Right kidney (tissue), 9 donors: ENCODE results near the gene SLC13A1.
"Not testable (repeated sequence)": the region's sequence is repeated elsewhere in the genome, so short reads cannot be mapped to it uniquely, and the experiment has no call there.

Source experiments
- DNase-seq: peaks from one replicate; pipeline ENCODE4 v3.0.0-alpha.2; 2016
- long read RNA-seq, 8 donors: transcript quantifications; one replicate each; lab custom pipeline, GENCODE V29; 2026

The SLC13A1 gene
- long read RNA-seq, donor 1, result 0 reads
- long read RNA-seq, donor 2, partial matches to known transcripts, result 17 of 17 reads
- long read RNA-seq, donor 2, other reads (novel, unspliced or antisense), result 0 of 17 reads
- long read RNA-seq, donor 3, partial matches to known transcripts, result 0 of 1 reads
- long read RNA-seq, donor 3, other reads (novel, unspliced or antisense), result 0 of 1 reads
- long read RNA-seq, donor 4, partial matches to known transcripts, result 0 of 2 reads
- long read RNA-seq, donor 4, other reads (novel, unspliced or antisense), result 0 of 2 reads
- long read RNA-seq, donor 5, partial matches to known transcripts, result 0 of 1 reads
- long read RNA-seq, donor 5, other reads (novel, unspliced or antisense), result 0 of 1 reads
- long read RNA-seq, donor 6, partial matches to known transcripts, result 0 of 2 reads
- long read RNA-seq, donor 6, other reads (novel, unspliced or antisense), result 0 of 2 reads
- long read RNA-seq, donor 7, result 0 reads
- long read RNA-seq, donor 8, partial matches to known transcripts, result 0 of 2 reads
- long read RNA-seq, donor 8, other reads (novel, unspliced or antisense), result 0 of 2 reads

- no peak for DNase-seq
These were observed at the start of gene SLC13A1 for GRCh38 chr7:123199883-123200282. Gene SLC13A1, minus strand, starts transcription at chr7:123199969. Its CDS starts 23 bp downstream, at chr7:123199946.

GRCh38 chr7:123244768-123245167, 45.0 kb upstream of the SLC13A1 start:
- no peak for DNase-seq

DNA sequence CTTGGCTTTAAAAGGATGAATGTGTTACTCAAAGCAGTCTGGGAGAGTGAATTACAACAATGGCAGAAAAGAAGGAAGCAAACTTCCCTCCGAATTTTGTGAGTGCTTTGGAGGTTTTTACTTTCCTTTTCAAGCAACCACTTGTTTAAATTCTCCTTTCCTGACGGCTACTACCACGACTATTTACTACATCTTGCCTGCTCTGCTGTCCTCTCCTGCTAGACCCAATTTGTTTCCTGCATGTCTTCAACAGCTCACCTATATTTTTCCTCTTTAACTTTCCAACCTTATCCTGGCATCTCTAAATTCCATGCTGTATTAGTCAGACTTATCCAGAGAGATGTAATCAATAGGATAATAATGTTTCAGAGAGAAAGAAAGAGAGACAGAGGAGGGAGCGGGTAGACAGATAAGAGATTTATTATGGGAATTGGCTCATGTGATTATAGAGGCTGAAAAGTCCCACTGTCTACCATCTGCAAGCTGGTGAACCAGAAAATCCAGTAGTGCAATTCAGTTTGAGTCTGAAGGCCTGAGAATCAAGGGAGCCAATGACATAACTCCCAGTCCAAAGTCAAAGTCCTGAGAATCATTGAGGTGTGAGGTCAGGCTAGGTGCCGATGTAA, 42.8 kb upstream of the SLC13A1 start:
- no peak for DNase-seq

DNA sequence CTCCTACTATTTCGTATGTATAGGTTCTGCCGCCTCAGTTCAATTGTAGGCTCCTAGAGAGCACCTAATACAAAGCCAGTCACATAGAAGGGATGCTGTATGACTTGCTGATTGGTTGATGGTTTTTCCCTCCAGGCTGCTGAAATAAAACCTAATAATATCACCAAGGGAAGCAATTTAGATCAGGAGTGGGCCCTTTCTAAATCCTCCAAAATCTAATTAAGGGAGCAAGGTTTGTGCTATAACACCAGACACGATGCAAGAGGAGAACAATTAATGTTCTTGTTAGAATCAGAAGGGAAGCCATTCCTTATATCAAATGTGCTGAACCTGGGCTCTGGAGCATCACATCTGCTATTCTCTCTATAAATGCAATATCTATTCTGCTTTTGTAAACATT, 42.0 kb upstream of the SLC13A1 start:
- no peak for DNase-seq

GRCh38 chr7:123231021-123232000, 31.5 kb upstream of the SLC13A1 start:
- DNase-seq, result no peak

- peak; percentile 4 for DNase-seq
These were observed 30.8 kb upstream of the SLC13A1 start for GRCh38 chr7:123230603-123231002.

DNA sequence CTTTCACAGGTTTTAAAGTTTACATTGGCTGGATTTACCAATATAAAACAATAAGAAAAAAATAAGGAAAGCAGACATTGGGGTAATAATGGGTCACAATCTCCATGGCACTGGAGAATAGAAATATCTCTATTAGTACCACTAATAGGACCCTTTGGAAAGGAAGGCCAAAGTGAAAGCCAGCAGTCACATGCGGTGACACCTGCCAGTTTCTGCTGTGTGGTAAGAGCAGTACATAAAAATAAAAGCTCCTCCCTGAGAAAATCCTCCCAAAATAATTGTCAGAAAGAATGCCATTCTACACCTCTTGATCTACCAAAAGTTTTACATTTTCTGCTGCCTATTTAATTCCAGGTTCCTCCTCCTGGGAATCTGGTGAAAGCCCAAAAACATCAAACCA, 30.4 kb upstream of the SLC13A1 start:
- DNase-seq, result no peak

GRCh38 chr7:123229426-123229825, 29.7 kb upstream of the SLC13A1 start:
- DNase-seq, result no peak

DNA sequence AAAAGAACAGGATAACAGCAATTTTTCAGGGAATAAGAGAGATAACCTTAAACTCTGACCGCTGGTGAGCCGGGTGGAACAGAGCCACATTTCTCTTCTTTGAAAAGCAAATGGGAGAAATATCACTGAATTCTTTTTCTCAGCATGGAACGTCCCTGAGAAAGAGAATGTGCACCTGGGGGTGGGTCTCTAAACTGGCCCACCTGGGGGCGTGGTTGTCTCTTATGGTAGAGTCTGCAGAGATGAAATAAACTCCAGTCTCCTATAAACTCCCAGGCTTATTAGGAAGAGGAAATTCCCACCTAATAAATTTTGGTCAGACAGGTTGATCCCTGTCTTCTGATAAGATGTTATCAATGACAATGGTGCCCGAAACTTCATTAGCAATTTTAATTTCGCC, 27.9 kb upstream of the SLC13A1 start:
- DNase-seq, result not testable (repeated sequence)

DNA sequence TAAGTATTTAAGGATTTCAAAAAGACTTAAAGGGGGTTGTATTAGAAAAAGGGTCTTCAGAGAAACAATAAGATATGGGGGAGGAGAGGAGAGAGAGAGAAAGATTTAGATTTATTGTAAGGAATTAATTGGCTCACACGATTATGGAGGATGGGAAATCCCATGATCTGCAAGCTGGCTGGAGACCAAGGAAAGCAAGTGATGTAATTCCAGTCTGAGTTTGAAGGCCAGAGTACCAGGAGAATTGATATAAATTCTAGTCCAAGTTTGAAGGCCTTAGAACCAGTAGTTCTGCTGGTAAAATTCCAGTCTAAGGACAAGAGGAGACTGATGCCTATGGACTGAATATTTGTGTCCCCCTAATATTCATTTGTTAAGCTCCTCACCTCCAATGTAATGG, 20.6 kb upstream of the SLC13A1 start:
- no peak for DNase-seq

DNA sequence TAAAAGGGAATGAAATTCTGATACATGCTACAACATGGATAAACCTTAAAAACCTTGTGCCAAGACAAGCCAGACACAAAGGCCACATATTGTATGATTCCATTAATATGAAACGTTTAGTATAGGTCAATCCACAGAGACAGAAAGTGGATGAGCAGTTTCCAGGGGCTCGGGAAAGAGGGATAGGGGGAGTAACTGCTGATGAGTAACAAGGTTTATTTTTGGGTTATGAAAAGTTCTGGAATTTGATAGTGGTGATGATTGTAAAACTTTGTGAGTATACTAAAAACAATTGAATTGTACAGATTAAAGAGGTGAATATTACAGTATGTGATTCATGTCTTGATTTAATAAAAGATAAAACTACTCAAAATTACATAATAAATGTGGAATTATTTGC, 19.1 kb upstream of the SLC13A1 start:
- no peak for DNase-seq

DNA sequence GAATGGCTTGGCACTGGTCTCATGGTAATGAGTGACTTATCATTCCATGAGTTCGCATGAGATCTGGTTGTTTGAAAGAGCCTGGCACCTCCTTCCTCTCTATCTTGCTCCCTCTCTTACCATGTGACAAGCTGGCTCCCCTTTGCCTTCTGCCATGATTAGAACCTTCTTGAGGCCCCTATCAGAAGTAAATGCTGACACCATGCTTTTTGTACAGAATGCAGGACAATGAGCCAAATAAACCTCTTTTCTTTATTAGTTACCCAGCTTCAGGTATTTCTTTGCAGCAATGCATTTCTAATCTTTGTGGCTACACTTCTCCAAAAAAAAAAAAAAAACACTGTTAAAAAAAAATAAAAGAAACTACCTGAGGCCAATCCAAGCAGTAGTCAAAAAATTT, 17.1 kb upstream of the SLC13A1 start:
- no peak for DNase-seq

- no peak for DNase-seq
These were observed 15.6 kb upstream of the SLC13A1 start for GRCh38 chr7:123215350-123215749.

GRCh38 chr7:123211545-123211944, 11.8 kb upstream of the SLC13A1 start:
- DNase-seq, result no peak

GRCh38 chr7:123210986-123211385, 11.2 kb upstream of the SLC13A1 start:
- no peak for DNase-seq

GRCh38 chr7:123209786-123210185, 10.0 kb upstream of the SLC13A1 start:
- DNase-seq, result no peak

GRCh38 chr7:123208793-123209192, 9.0 kb upstream of the SLC13A1 start:
- DNase-seq, result no peak

DNA sequence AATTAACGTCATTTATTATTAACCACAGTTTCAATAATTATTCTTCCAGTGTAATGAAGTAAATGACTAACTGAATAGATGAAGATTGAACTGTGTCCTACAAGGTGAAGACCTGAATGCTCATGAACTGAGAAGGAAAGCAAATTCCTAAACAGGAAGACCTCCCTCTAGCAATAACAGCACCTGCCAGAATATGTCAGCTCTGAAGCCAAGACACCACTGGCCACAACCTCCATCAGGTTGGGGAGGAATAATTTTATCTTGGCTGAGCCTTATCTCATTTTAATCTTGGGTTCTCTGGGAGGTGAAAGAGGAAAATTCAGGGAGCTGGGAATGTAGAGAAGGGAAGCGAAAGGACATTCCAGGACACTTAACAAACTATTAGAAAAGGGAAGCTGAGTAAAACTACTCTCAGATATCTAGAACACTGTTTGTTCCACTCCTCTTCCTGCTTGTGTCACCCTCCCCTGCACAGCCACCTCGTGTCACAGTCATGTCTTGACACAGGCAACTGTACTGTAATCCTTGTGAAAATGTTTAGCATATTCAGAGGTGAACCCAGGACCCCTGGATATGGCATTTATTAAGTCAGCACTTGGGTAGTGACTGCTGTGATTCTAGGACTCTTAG, 4.6 kb upstream of the SLC13A1 start:
- no peak for DNase-seq

DNA sequence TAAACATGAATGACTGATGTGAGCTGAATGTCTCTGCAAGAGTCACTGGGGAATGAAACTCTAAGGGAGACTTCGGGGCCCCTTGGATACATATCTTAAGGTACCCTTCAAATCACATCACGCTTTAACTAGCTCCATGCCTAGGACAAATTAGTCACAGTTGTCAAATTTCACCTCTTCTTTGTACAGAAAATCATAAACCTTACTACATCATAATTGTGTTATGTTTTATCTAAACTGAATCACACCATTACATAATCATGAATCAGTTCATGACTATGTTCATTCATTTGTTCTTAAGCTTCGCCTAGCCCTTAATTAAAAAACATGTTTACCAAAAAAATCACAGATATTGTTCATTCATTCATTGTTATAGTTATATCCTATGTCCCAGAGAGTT, 2.1 kb upstream of the SLC13A1 start:
- DNase-seq, result no peak

DNA sequence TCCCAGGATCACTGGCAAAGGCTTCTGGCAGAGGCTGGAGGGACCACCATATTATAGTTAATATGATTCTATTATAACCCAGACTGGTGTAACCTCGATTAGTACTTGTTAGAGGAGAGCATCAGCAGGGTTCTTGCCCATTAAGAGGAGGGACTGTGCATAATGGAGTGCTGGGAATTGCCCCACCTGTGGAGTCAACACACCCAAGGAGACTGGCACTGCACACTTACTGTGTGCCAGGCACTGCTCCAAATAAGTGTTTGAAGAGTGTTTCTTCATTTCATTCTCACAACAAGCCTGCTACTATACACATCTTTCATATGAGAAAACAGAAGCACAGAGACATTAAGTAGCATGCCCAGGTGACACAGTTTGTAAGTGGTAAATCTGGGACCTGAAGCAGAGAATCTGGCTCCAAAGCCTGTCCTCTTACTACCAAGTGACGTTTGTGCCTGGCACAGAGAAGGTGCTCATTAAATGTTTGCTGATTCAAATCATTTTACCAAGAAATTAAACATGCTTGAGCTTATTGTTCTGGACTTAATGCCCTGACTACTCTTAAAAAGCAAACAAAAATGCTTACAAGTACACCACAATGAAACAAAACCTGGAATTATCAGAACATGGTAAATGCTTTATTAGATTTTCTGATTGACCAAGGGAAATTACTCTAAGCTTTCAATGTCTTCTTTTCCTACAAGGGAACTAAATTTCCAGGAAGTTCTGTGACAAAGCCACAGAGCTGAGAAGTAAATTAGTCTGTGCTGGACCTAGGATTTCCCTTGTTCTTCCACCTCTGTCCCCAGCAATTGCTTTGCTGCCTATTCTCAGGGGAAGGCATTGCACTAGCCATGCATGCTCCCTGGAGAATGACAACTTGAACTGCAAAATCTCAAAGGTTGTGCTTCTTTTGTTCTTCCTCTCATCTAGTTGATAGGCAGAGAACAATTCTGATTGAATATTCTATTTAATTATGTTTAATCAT, 809 bp downstream of the SLC13A1 start:
- DNase-seq, result no peak

DNA sequence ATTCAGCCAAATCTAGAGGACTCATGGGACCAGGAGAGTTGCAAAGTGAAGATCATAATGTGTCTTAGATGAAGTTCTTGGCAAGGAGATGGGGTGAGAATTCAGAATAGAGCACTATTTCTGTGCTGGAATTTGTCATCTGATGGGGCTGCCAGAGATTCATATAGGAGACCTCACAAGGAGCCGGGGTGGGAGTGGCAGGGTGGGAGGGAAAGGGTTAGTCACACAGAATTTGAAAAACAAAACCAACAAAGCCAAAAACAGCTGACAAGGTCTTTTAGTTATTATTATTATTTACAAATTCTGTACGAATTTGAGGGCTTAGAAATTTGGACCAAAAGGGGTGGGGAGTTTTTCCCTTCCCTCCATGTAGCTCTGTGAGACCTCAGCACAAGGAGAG, 1.7 kb downstream of the SLC13A1 start:
- no peak for DNase-seq
